HG02610 (cell line): ENCODE data around the gene CCDC91.
"Not testable (repeated sequence)": the region's sequence is repeated elsewhere in the genome, so short reads cannot be mapped to it uniquely, and the experiment has no call there.

Experiments used
- ATAC-seq: cut with Tn5 transposase; IDR thresholded peaks from one replicate; pipeline ENCODE4 v1.9.1; 2021; ENCODE audit warnings: mild to moderate bottlenecking, moderate library complexity; ENCODE audit not compliant: unreplicated experiment

CCDC91 gene

GRCh38 chr12:28351414-28351813 is 161.2 kb downstream of the CCDC91 start:
- no peak for ATAC-seq

GRCh38 chr12:28355161-28355560 is 164.9 kb downstream of the CCDC91 start:
- ATAC-seq, result no peak

- no peak for ATAC-seq
These were observed 170.0 kb downstream of the CCDC91 start for GRCh38 chr12:28360253-28360652.

- ATAC-seq, result no peak
These were observed 177.1 kb downstream of the CCDC91 start for GRCh38 chr12:28367326-28367725.

GRCh38 chr12:28367993-28368392 is 177.7 kb downstream of the CCDC91 start:
- no peak for ATAC-seq

GRCh38 chr12:28369483-28369882 is 179.2 kb downstream of the CCDC91 start:
- ATAC-seq, result no peak

GRCh38 chr12:28374556-28374955 is 184.3 kb downstream of the CCDC91 start:
- ATAC-seq, result no peak

GRCh38 chr12:28378736-28379135 is 188.5 kb downstream of the CCDC91 start:
- no peak for ATAC-seq

- not testable (repeated sequence) for ATAC-seq
These were observed 189.5 kb downstream of the CCDC91 start for GRCh38 chr12:28379779-28380178.

- ATAC-seq, result no peak
These were observed 193.1 kb downstream of the CCDC91 start for GRCh38 chr12:28383368-28383767.

- no peak for ATAC-seq
These were observed 198.6 kb downstream of the CCDC91 start for GRCh38 chr12:28388879-28389278.

GRCh38 chr12:28390206-28390605 is 199.9 kb downstream of the CCDC91 start:
- no peak for ATAC-seq

- ATAC-seq, result no peak
These were observed 200.6 kb downstream of the CCDC91 start for GRCh38 chr12:28390761-28391385.

GRCh38 chr12:28409892-28410291 is 219.6 kb downstream of the CCDC91 start:
- ATAC-seq, result no peak

GRCh38 chr12:28413460-28414109 is 223.3 kb downstream of the CCDC91 start:
- no peak for ATAC-seq

- no peak for ATAC-seq
These were observed 225.5 kb downstream of the CCDC91 start for GRCh38 chr12:28415755-28416154.

- no peak for ATAC-seq
These were observed 231.1 kb downstream of the CCDC91 start for GRCh38 chr12:28421374-28421773.

- no peak for ATAC-seq
These were observed 234.7 kb downstream of the CCDC91 start for GRCh38 chr12:28424965-28425364.

- ATAC-seq, result no peak
These were observed 235.3 kb downstream of the CCDC91 start for GRCh38 chr12:28425526-28425925.

- ATAC-seq, result no peak
These were observed 236.8 kb downstream of the CCDC91 start for GRCh38 chr12:28427046-28427445.

- ATAC-seq, result no peak
These were observed 249.9 kb downstream of the CCDC91 start for GRCh38 chr12:28440081-28440608.

- ATAC-seq, result no peak
These were observed 251.8 kb downstream of the CCDC91 start for GRCh38 chr12:28442101-28442500.
